Measurements from ENCODE around the gene TP53TG5. TPM values are rescaled to one million over a fixed set of nuclear protein-coding genes. Genes with fewer than 3 reads are reported as not detected.

The TP53TG5 gene
- total RNA-seq, 2 experiments from 2014 or later, result 0.29 TPM; not detected in 1

DNA sequence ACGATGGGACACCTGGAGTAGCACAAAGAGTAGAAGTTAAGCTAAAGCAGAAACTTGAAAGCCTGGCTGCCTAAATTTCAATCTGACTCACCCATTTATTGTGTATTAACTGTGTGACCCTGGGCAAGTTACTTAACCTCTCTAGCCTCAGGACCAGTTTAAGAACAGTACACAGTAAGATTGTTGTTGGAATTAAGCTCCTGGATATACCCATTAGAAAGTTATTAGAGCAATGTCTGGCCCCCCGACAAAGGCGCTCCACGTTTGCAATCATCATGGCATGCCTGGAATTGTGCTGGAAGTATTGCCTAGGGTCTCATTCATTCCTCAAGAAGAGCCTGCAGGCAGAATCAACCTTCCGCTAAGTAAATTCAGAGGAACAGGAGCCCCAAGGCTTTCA, 31.3 kb downstream of the TP53TG5 start:
- Mint-ChIP-seq H3K36me3 (ENCODE audit: low read depth) (peaks cover 8% of the 10 kb centered on the region), H3K4me3 (peak overlapping the region; percentile 79), H3K27ac (no peak overlapping the region), H3K4me1 (ENCODE audit: low read depth) (peaks cover 46% of the 10 kb centered on the region), H3K27me3 (peaks cover 2% of the 10 kb centered on the region), H3K9me3 (no peaks in the 10 kb centered on the region)
- intact Hi-C loops (cut with micrococcal nuclease), result no loop called here
- ChIA-PET POLR2A (interaction anchor here (1.1 to 3.9 kb wide), 7 partner anchors 10 to 69 kb away, joined by 3 to 21 read pairs (median 4); partner anchors contain the start of genes PIGT and SYS1), CTCF (interaction anchor here (0.8 to 4.5 kb wide), 11 partner anchors 12 to 424 kb away, joined by 3 to 20 read pairs (median 5); partner anchors contain the start of gene SYS1)
- TF ChIP-seq, protein P1, sequence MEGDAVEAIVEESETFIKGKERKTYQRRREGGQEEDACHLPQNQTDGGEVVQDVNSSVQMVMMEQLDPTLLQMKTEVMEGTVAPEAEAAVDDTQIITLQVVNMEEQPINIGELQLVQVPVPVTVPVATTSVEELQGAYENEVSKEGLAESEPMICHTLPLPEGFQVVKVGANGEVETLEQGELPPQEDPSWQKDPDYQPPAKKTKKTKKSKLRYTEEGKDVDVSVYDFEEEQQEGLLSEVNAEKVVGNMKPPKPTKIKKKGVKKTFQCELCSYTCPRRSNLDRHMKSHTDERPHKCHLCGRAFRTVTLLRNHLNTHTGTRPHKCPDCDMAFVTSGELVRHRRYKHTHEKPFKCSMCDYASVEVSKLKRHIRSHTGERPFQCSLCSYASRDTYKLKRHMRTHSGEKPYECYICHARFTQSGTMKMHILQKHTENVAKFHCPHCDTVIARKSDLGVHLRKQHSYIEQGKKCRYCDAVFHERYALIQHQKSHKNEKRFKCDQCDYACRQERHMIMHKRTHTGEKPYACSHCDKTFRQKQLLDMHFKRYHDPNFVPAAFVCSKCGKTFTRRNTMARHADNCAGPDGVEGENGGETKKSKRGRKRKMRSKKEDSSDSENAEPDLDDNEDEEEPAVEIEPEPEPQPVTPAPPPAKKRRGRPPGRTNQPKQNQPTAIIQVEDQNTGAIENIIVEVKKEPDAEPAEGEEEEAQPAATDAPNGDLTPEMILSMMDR (IDR thresholded peaks at IDR 0.05), result no peak
- DNase-seq (no peak), ATAC-seq (no peak)

DNA sequence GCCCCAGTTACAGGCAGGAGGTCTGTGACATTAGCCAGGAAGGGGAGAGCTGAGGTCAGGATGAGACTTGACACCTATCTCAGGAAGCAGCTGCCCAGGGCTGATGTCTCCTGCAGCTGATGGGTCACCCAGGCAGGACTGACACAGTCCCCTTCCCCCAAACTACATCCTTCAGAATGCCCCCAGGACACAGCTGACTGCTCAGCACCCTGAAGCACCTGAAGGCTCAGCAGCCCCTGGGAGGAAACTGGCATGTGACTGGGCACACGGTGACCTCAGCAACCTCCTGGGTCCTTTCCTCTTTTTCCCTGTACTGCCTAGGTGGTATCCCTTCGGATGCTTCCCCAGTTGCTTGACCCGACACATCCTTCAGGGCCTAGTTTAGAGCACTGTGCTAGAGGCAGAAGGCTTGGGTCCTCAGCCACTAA, 31.8 kb downstream of the TP53TG5 start:
- intact Hi-C loops (cut with micrococcal nuclease), result no loop called here
- CTCF ChIA-PET, result interaction anchor here (1.1 to 4.5 kb wide), 7 partner anchors 11 to 425 kb away, joined by 4 to 20 read pairs (median 5); partner anchors contain the start of gene SYS1
- Mint-ChIP-seq H3K9me3 (no peaks in the 10 kb centered on the region), H3K27ac (no peak overlapping the region), H3K4me3 (peak overlapping the region; percentile 79), H3K4me1 (ENCODE audit: low read depth) (peaks cover 46% of the 10 kb centered on the region), H3K27me3 (peaks cover 2% of the 10 kb centered on the region), H3K36me3 (ENCODE audit: low read depth) (peaks cover 8% of the 10 kb centered on the region)
- ATAC-seq, result peak; percentile 20
- peak; percentile 24 for DNase-seq
- POLR2A ChIA-PET, result interaction anchor here (0.6 to 3.9 kb wide), 7 partner anchors 10 to 174 kb away, joined by 3 to 21 read pairs (median 4); partner anchors contain the start of genes PIGT and SYS1
- TF ChIP-seq, protein P1 (IDR thresholded peaks at IDR 0.05), result no peak

DNA sequence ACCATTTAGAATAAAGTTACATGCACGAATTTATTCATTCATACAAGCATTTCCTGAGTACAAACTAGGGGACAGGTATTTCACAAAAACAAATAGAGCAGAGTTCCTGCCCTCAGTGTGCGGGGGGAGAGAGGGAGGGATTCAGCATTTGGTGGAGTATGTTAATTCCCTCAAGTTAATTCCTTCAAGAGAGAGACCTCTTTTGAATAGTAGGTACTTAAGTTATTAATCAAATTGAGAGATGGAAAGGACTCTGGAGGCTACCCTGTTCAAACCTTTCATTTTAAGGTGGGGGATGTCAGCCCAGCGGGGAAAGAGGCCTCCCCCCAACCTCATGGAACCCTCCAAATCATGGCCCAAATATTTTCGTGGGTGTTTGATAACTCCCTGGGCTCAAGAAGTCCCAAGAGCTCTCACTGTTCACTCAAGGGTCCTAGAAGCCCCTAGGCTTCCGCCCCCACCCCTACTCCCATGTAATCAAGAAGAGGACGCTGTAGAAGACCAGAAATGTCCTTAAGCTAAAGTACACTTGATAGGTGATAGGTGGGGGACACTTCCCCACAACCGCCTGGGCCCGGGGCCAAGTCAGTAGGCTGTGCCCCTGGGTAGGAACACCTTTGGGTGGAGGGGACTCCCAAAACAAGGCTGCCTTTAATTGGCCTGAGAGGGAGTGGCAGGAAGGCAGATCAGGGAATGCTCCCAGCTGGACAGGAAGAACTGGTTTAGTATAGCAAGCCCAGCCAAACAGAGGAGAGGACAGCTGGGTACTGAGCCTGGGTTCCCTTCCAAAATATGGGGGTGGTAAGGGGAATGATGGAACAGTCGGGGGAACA, 32.8 kb downstream of the TP53TG5 start:
- DNase-seq (no peak), ATAC-seq (no peak)
- H3K4me3 Mint-ChIP-seq, result peak overlapping the region; percentile 79
- intact Hi-C loops (cut with micrococcal nuclease), result no loop called here
- H3K27ac Mint-ChIP-seq, result no peak overlapping the region
- H3K4me1 Mint-ChIP-seq (ENCODE audit: low read depth), result peaks cover 46% of the 10 kb centered on the region
- H3K9me3 Mint-ChIP-seq, result no peaks in the 10 kb centered on the region
- H3K36me3 Mint-ChIP-seq (ENCODE audit: low read depth), result peaks cover 9% of the 10 kb centered on the region
- CTCF ChIA-PET, result interaction anchor here (1.5 to 4.5 kb wide), 3 partner anchors 10 to 92 kb away, joined by 4 to 20 read pairs (median 12); no protein-coding TSS in a partner anchor
- H3K27me3 Mint-ChIP-seq, result peaks cover 2% of the 10 kb centered on the region
- TF ChIP-seq, protein P1 (IDR thresholded peaks at IDR 0.05), result no peak
- POLR2A ChIA-PET, result interaction anchor here (0.7 to 3.9 kb wide), 3 partner anchors 9 to 179 kb away, joined by 3 to 20 read pairs (median 5); no protein-coding TSS in a partner anchor

DNA sequence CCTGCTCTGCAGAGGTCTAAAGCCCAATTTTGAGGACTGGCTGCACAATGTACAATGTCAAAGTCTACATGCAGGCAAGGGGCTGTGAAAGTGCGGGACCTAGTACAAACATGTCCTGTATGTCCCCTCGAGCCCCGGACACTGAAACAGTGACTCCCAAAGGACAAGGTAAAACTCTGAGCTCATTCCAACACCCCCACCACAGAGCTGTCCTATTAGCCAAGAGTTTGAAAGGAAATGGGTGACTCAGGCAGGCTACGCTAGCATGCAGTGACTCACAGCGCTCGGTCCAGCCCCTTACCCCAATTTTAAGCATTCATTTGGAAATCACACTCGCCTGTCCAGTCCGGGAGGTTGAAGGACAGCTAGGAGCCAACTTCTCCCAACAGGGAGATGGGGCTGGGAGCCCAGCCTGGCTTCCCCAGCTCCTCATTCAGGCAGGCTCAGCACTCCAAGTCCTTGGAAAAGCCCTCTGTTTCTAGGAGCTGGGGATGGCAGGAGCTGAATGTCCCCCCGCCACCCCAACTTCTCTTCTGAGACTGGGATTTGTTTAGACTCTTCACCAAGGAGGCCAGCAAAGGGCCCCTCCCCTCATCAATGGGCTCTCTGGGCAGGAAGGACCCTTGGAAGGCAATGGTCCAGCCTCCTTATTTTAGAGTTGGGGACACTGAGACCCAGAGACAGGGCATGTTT, 33.8 kb downstream of the TP53TG5 start:
- CTCF ChIA-PET, result interaction anchor here (1.0 to 1.1 kb wide), 2 partner anchors 19 to 54 kb away, joined by 3 to 4 read pairs; partner anchors contain the start of gene SYS1
- ATAC-seq (no peak), DNase-seq (peak; percentile 30)
- Mint-ChIP-seq H3K27ac (no peak overlapping the region), H3K36me3 (ENCODE audit: low read depth) (peaks cover 12% of the 10 kb centered on the region), H3K27me3 (peaks cover 2% of the 10 kb centered on the region), H3K4me1 (ENCODE audit: low read depth) (peaks cover 44% of the 10 kb centered on the region), H3K9me3 (no peaks in the 10 kb centered on the region), H3K4me3 (no peak overlapping the region)
- POLR2A ChIA-PET, result no interaction called here
- intact Hi-C loops (cut with micrococcal nuclease), result no loop called here
- TF ChIP-seq, protein P1 (IDR thresholded peaks at IDR 0.05), result no peak

Data from activated CD8-positive, alpha-beta T cell treated with anti-CD3 and anti-CD28 coated beads for 36 hours (primary cell).